NCI-H1694 (cell line): Measurements from ENCODE around the gene CTTNBP2.

ENCODE experiments used
- DNase-seq: peaks from one replicate; lab custom pipeline; 2025; lab: John Stamatoyannopoulos, UW

Gene CTTNBP2

GRCh38 chr7:117790251-117790650 lies 83.0 kb downstream of the CTTNBP2 start:
- no peak for DNase-seq

GRCh38 chr7:117785431-117785830 lies 87.8 kb downstream of the CTTNBP2 start:
- no peak for DNase-seq

- peak; percentile 66 for DNase-seq
Measured at GRCh38 chr7:117784315-117784714, 88.9 kb downstream of the CTTNBP2 start.

- DNase-seq: no peak
Measured at GRCh38 chr7:117782761-117783160, 90.5 kb downstream of the CTTNBP2 start.

GRCh38 chr7:117781707-117782106 lies 91.5 kb downstream of the CTTNBP2 start:
- DNase-seq: no peak

- DNase-seq: no peak
Measured at GRCh38 chr7:117780832-117781231, 92.4 kb downstream of the CTTNBP2 start.

GRCh38 chr7:117777335-117778142 lies 95.7 kb downstream of the CTTNBP2 start:
- no peak for DNase-seq

- DNase-seq: no peak
Measured at GRCh38 chr7:117776224-117776623, 97.0 kb downstream of the CTTNBP2 start.

- no peak for DNase-seq
Measured at GRCh38 chr7:117775801-117776200, 97.4 kb downstream of the CTTNBP2 start.

- no peak for DNase-seq
Measured at GRCh38 chr7:117774943-117775342, 98.3 kb downstream of the CTTNBP2 start.

GRCh38 chr7:117772421-117772820 lies 100.8 kb downstream of the CTTNBP2 start:
- no peak for DNase-seq

- no peak for DNase-seq
Measured at GRCh38 chr7:117771756-117772155, 101.5 kb downstream of the CTTNBP2 start.

GRCh38 chr7:117769085-117769484 lies 104.2 kb downstream of the CTTNBP2 start:
- DNase-seq: no peak

GRCh38 chr7:117767951-117768350 lies 105.3 kb downstream of the CTTNBP2 start:
- DNase-seq: no peak

GRCh38 chr7:117766913-117767312 lies 106.3 kb downstream of the CTTNBP2 start:
- no peak for DNase-seq

GRCh38 chr7:117764031-117764430 lies 109.2 kb downstream of the CTTNBP2 start:
- no peak for DNase-seq

GRCh38 chr7:117762055-117762454 lies 111.2 kb downstream of the CTTNBP2 start:
- DNase-seq: no peak

GRCh38 chr7:117759950-117760640 lies 113.1 kb downstream of the CTTNBP2 start:
- no peak for DNase-seq

GRCh38 chr7:117757440-117757839 lies 115.8 kb downstream of the CTTNBP2 start:
- DNase-seq: no peak

GRCh38 chr7:117756586-117757085 lies 116.6 kb downstream of the CTTNBP2 start:
- DNase-seq: no peak

- no peak for DNase-seq
Measured at GRCh38 chr7:117755136-117755535, 118.1 kb downstream of the CTTNBP2 start.

GRCh38 chr7:117751775-117752174 lies 121.5 kb downstream of the CTTNBP2 start:
- no peak for DNase-seq
